GM21423 (cell line): ENCODE results near the gene NSG1.
"Not testable (repeated sequence)": the region's sequence is repeated elsewhere in the genome, so short reads cannot be mapped to it uniquely, and the experiment has no call there.

Experiments
- ATAC-seq: cut with Tn5 transposase; IDR thresholded peaks from one replicate; pipeline ENCODE4 v1.9.1; 2021; ENCODE audit warnings: mild to moderate bottlenecking, moderate library complexity; ENCODE audit not compliant: unreplicated experiment

The NSG1 gene

GRCh38 chr4:4465238-4465637 lies 78.3 kb downstream of the NSG1 start:
- not testable (repeated sequence) for ATAC-seq
